GM23248 (cell line): Measurements from ENCODE around the gene MYCN. TPM values are rescaled to one million over a fixed set of nuclear protein-coding genes. Genes with fewer than 3 reads are reported as not detected.

Source experiments
- DNase-seq: peaks from one replicate; pipeline ENCODE4 v3.0.0-alpha.2; 2015
- H2AFZ ChIP-seq: fragments of 200-600 bp; sonication (generic); 2 replicates; pipeline ENCODE4 v1.6.1; 2016; ENCODE audit warnings: antibody characterized with exemption
- H3F3A ChIP-seq: fragments of 200-600 bp; sonication (generic); 2 replicates; pipeline ENCODE4 v1.6.1; 2016; ENCODE audit warnings: mild to moderate bottlenecking, antibody characterized with exemption, mixed run types; ENCODE audit not compliant: insufficient read depth
- H3K27ac ChIP-seq: fragments of 200-600 bp; sonication (generic); 2 replicates; pipeline ENCODE4 v1.5.1; 2016; ENCODE audit warnings: mild to moderate bottlenecking
- H3K27me3 ChIP-seq: fragments of 200-600 bp; sonication (generic); replicated peaks from 2 replicates; pipeline ENCODE4 v1.6.1; 2016; ENCODE audit warnings: mild to moderate bottlenecking; ENCODE audit not compliant: insufficient read depth
- H3K36me3 ChIP-seq: fragments of 200-600 bp; sonication (generic); 2 replicates; pipeline ENCODE4 v1.6.1; 2016; ENCODE audit warnings: low read depth, mild to moderate bottlenecking
- H3K4me1 ChIP-seq: fragments of 200-600 bp; sonication (generic); 2 replicates; pipeline ENCODE4 v1.6.1; 2016; ENCODE audit warnings: mild to moderate bottlenecking; ENCODE audit not compliant: insufficient read depth
- H3K4me2 ChIP-seq: fragments of 200-600 bp; sonication (generic); one replicate; pipeline ENCODE4 v1.6.1; 2016; ENCODE audit warnings: mild to moderate bottlenecking; ENCODE audit not compliant: unreplicated experiment
- H3K4me3 ChIP-seq: fragments of 200-600 bp; sonication (generic); 2 replicates; pipeline ENCODE4 v1.5.1; 2016; ENCODE audit warnings: mild to moderate bottlenecking
- H3K79me2 ChIP-seq: fragments of 200-600 bp; sonication (generic); 2 replicates; pipeline ENCODE4 v1.6.1; 2016; ENCODE audit warnings: mild to moderate bottlenecking; ENCODE audit not compliant: insufficient read depth
- H3K9ac ChIP-seq: fragments of 200-600 bp; sonication (generic); 2 replicates; pipeline ENCODE4 v1.6.1; 2016; ENCODE audit warnings: mild to moderate bottlenecking
- H3K9me2 ChIP-seq: fragments of 200-600 bp; sonication (generic); 2 replicates; pipeline ENCODE4 v1.6.1; 2016; ENCODE audit warnings: mixed run types, mild to moderate bottlenecking, moderate library complexity; ENCODE audit not compliant: insufficient read depth
- H3K9me3 ChIP-seq: fragments of 200-600 bp; sonication (generic); one replicate; pipeline ENCODE4 v1.6.1; 2017; ENCODE audit warnings: low read depth
- H4K20me1 ChIP-seq: fragments of 200-600 bp; sonication (generic); 2 replicates; pipeline ENCODE4 v1.6.0; 2016; ENCODE audit not compliant: insufficient read depth
- EZH2 ChIP-seq: fragments of 200-600 bp; sonication (generic); IDR thresholded peaks from 2 replicates; pipeline ENCODE4 v1.6.1; 2018; ENCODE audit warnings: antibody characterized with exemption, mild to moderate bottlenecking; ENCODE audit not compliant: insufficient read depth, poor library complexity, severe bottlenecking
- EZH2phosphoT487 ChIP-seq: fragments of 200-600 bp; sonication (generic); IDR thresholded peaks from 2 replicates; pipeline ENCODE4 v1.6.1; 2018; ENCODE audit warnings: antibody characterized with exemption, moderate library complexity, mild to moderate bottlenecking, low read depth; ENCODE audit not compliant: insufficient read depth
- WGBS, 2 experiments: methylation state at CpG; one replicate each; pipeline ENCODE4 v1.1.6; 2015 to 2017; ENCODE audit warnings: low lambda C conversion rate in 2 of 2, low coverage in 1 of 2; ENCODE audit errors: missing lambda C conversion rate in 2 of 2; 5-methylcytosine and 5-hydroxymethylcytosine counted together
- in situ Hi-C: fragments of 300-500 bp; cut with MboI; formaldehyde crosslinking; loops from 2 replicates; pipeline ENCODE4 v1.15.0; 2020
- polyA plus RNA-seq: library from polyadenylated mRNA; unstranded; fragments of >200 nt; fragmentation: Nextera tagmentation; extraction: Ambion mirVana; gene quantifications from 2 replicates; pipeline ENCODE4 v1.2.1, GENCODE V29; 2016
- total RNA-seq: library from RNA; depleted of rRNA; stranded (reverse); fragments of >200 nt; shearing (Covaris generic); gene quantifications from 2 replicates; pipeline ENCODE4 v1.2.3, GENCODE V29; 2014

The MYCN gene
- total and polyA plus RNA-seq, 2 experiments from 2014 or later: not detected

DNA sequence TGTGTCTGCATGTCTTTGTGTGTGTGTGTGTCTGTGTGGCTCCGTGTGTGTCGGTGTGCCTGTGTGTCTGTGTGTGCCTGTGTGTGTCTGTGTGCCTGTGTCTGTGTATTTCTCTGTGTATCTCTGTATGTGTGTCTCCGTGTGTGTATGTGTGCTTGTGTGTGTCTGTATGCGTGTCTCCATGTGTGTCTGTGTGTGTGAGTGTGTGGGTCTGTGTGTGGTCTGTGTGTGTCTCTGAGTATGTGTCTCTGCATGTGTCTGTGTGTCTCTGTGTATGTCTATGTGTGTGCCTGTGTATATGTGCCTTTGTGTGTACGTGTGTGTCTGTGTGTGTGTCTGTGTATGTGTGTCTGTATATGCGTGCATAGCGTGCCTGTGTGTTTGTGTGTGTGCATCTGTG, 45.2 kb downstream of the MYCN start:
- H3K27me3 ChIP-seq: no peaks in the 10 kb centered on the region
- H3K27ac ChIP-seq: no peak overlapping the region
- H3K4me1 ChIP-seq: no peaks in the 10 kb centered on the region
- no peak overlapping the region for H3K4me3 ChIP-seq
- H3K9ac ChIP-seq: no peak overlapping the region
- H3K4me2 ChIP-seq: no peak overlapping the region
- in situ Hi-C loops: no loop called here
- no peaks in the 10 kb centered on the region for H3K9me2 ChIP-seq
- no peaks in the 10 kb centered on the region for H3K79me2 ChIP-seq
- TF ChIP-seq EZH2phosphoT487 (no peak), EZH2 (no peak)
- no peak overlapping the region for H2AFZ ChIP-seq
- H3K36me3 ChIP-seq: no peaks in the 10 kb centered on the region
- H3K9me3 ChIP-seq: no peaks in the 10 kb centered on the region
- no peak for DNase-seq
- H3F3A ChIP-seq: no peaks in the 10 kb centered on the region
- H4K20me1 ChIP-seq: no peaks in the 10 kb centered on the region
- 54 to 57% methylated on average over 6 to 7 of the region's 7 CpGs for WGBS, 2 experiments

- DNase-seq: no peak
- H3K9ac ChIP-seq: no peak overlapping the region
- no peaks in the 10 kb centered on the region for H3K9me3 ChIP-seq
- H3K27ac ChIP-seq: no peak overlapping the region
- no peaks in the 10 kb centered on the region for H4K20me1 ChIP-seq
- H3K79me2 ChIP-seq: no peaks in the 10 kb centered on the region
- no peaks in the 10 kb centered on the region for H3F3A ChIP-seq
- 37 to 38% methylated on average over 8 to 9 of the region's 9 CpGs for WGBS, 2 experiments
- H3K4me2 ChIP-seq: no peak overlapping the region
- no peak overlapping the region for H3K4me3 ChIP-seq
- no peak overlapping the region for H2AFZ ChIP-seq
- in situ Hi-C loops: no loop called here
- H3K27me3 ChIP-seq: no peaks in the 10 kb centered on the region
- no peaks in the 10 kb centered on the region for H3K4me1 ChIP-seq
- no peaks in the 10 kb centered on the region for H3K36me3 ChIP-seq
- no peaks in the 10 kb centered on the region for H3K9me2 ChIP-seq
- TF ChIP-seq EZH2phosphoT487 (no peak), EZH2 (no peak)
Measured at GRCh38 chr2:15986068-15986560, 45.8 kb downstream of the MYCN start.

- no peak for TF ChIP-seq EZH2
- TF ChIP-seq EZH2phosphoT487: no peak
- no peaks in the 10 kb centered on the region for H3K4me1 ChIP-seq
- no peaks in the 10 kb centered on the region for H3K9me2 ChIP-seq
- no peaks in the 10 kb centered on the region for H3K79me2 ChIP-seq
- WGBS, 2 experiments: 20 to 26% methylated on average over 4 of the region's 4 CpGs
- H3K9me3 ChIP-seq: no peaks in the 10 kb centered on the region
- in situ Hi-C loops: no loop called here
- H4K20me1 ChIP-seq: no peaks in the 10 kb centered on the region
- no peaks in the 10 kb centered on the region for H3K36me3 ChIP-seq
- no peak for DNase-seq
- no peak overlapping the region for H3K27ac ChIP-seq
- H3F3A ChIP-seq: no peaks in the 10 kb centered on the region
- no peak overlapping the region for H3K9ac ChIP-seq
- H3K4me2 ChIP-seq: no peak overlapping the region
- no peak overlapping the region for H2AFZ ChIP-seq
- no peak overlapping the region for H3K4me3 ChIP-seq
- no peaks in the 10 kb centered on the region for H3K27me3 ChIP-seq
Measured at GRCh38 chr2:15986644-15987043, 46.3 kb downstream of the MYCN start.

- Histone ChIP-seq H2AFZ (no peak overlapping the region), H3K9me3 (no peaks in the 10 kb centered on the region), H3K27ac (no peak overlapping the region), H3K36me3 (no peaks in the 10 kb centered on the region), H4K20me1 (no peaks in the 10 kb centered on the region), H3K79me2 (no peaks in the 10 kb centered on the region), H3K4me2 (no peak overlapping the region), H3K27me3 (no peaks in the 10 kb centered on the region), H3K9ac (no peak overlapping the region), H3K4me3 (no peak overlapping the region), H3K4me1 (no peaks in the 10 kb centered on the region), H3K9me2 (no peaks in the 10 kb centered on the region), H3F3A (no peaks in the 10 kb centered on the region)
- DNase-seq: no peak
- no peak for TF ChIP-seq EZH2
- no peak for TF ChIP-seq EZH2phosphoT487
- in situ Hi-C loops: no loop called here
- WGBS, 2 experiments: 33 to 37% methylated on average over 5 of the region's 5 CpGs
Measured at GRCh38 chr2:15988733-15989132, 48.4 kb downstream of the MYCN start.

- H3K9me2 ChIP-seq: no peaks in the 10 kb centered on the region
- H3K9ac ChIP-seq: no peak overlapping the region
- no peaks in the 10 kb centered on the region for H3K27me3 ChIP-seq
- H3K4me1 ChIP-seq: no peaks in the 10 kb centered on the region
- H3K36me3 ChIP-seq: no peaks in the 10 kb centered on the region
- WGBS, 2 experiments: 21 to 24% methylated on average over 7 of the region's 7 CpGs
- no peaks in the 10 kb centered on the region for H3K9me3 ChIP-seq
- H3K79me2 ChIP-seq: no peaks in the 10 kb centered on the region
- H3F3A ChIP-seq: no peaks in the 10 kb centered on the region
- in situ Hi-C loops: no loop called here
- TF ChIP-seq EZH2: no peak
- TF ChIP-seq EZH2phosphoT487: no peak
- no peaks in the 10 kb centered on the region for H4K20me1 ChIP-seq
- H2AFZ ChIP-seq: no peak overlapping the region
- no peak for DNase-seq
- H3K27ac ChIP-seq: no peak overlapping the region
- H3K4me3 ChIP-seq: no peak overlapping the region
- no peak overlapping the region for H3K4me2 ChIP-seq
Measured at GRCh38 chr2:15989559-15989958, 49.2 kb downstream of the MYCN start.
